Embryonic facial prominence (tissue), 1 donor: Measurements from ENCODE around the gene GSTM4.
"Not testable (repeated sequence)": the region's sequence is repeated elsewhere in the genome, so short reads cannot be mapped to it uniquely, and the experiment has no call there.

ENCODE experiments used
- DNase-seq: peaks from one replicate; pipeline ENCODE4 v3.0.0-alpha.2; 2016; ENCODE audit errors: extremely low spot score

The GSTM4 gene

DNA sequence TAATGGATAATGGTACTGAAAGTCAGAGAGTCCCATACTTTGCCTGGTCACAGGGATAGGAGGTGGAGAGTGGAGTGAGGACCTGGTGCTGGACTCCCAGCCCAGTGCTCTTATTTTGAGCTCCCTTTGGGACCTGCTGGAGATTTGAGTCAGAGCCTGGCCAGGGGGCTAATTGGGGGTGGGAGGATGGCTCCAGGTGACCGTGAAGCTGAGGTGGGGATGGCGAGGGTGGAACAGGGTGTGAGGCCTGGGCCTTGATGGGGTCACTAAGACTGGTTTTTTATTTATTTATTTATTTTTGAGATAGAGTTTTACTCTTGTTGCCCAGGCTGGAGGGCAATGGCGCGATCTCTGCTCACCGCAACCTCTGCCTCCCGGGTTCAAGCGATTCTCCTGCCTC lies 18.5 kb upstream of the GSTM4 start:
- no peak for DNase-seq

DNA sequence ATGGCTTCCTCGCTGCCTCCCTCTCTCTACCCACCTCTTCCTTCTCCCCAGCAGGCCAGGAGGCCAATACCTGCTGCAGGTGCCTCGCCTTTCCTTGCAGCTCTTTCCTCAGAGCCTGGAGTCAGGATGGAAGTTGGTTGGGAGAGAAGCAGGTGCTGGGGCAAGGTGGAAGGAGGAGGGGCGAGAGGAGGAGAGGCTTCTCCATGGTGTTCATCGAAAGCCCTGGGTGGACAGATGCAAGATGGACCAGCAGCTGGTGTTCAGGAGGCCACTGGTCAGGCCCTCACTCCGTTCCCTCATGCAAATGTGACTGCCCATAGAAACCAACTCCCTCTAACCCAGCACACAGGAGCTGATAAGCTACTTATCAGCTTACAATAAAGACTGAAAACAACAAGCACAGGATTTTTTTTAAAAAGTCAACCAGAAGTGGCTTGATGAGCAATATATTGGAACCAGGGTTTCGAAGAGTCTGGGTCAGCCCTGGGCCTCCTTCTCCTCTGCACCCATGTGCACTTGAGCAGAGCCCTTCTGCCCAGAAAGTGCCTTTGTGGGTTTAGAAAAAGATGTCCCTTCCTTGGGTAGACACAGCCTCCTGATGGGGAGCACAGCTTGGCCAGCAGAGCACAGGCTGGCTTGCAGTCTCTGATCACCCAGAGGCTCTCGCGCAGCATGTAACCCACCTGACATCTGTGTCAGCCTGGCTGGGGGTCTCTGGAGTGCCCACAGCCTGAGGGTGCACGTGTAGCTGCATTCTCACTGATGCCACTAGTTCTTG lies 16.6 kb upstream of the GSTM4 start:
- peak; percentile 4 for DNase-seq

DNA sequence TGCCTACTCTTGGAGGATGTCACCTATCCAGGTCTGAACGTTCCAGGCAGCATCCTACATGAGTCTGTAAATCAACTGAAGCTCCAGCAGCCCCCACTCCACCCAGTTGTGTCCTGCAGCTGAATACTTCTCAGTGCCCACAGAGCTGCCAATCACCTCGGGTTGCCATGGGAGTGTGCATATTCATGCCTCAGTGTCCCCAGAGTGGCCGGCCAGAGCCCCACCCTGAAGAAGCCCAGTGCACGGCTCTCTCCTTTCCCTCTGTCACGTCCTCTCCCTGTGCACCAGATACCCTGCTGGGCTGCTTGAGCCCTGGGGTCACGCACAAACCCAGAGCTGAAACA lies 16.1 kb upstream of the GSTM4 start:
- DNase-seq, result peak; percentile 3

DNA sequence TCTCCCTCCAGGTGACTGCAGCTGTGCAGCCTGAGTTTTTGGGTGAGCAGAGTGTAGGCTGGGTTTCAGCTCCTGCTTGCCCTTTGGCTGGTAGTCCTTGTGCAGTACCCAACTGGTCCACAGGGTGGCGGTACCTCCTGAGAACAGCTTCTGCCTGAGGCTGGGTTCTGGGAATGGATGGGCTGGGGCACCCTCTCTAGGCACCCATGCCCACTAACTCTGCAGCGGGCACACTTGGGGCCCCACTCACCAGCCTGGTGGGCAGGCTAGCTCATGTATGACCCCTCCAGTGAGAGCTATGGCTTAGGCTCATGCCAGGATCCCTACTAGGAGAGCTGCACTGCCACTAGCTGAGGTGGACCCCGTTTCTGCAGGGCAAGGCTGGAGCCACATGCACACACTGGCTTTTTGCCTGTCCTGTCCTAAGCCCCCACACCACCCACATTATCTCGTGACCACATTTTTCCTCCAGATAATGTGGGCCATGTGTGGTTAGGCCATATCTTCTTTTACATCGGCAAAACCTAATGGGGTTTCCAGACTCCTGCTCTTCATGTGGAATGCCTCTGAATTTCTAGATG lies 15.5 kb upstream of the GSTM4 start:
- DNase-seq, result peak; percentile 7

DNA sequence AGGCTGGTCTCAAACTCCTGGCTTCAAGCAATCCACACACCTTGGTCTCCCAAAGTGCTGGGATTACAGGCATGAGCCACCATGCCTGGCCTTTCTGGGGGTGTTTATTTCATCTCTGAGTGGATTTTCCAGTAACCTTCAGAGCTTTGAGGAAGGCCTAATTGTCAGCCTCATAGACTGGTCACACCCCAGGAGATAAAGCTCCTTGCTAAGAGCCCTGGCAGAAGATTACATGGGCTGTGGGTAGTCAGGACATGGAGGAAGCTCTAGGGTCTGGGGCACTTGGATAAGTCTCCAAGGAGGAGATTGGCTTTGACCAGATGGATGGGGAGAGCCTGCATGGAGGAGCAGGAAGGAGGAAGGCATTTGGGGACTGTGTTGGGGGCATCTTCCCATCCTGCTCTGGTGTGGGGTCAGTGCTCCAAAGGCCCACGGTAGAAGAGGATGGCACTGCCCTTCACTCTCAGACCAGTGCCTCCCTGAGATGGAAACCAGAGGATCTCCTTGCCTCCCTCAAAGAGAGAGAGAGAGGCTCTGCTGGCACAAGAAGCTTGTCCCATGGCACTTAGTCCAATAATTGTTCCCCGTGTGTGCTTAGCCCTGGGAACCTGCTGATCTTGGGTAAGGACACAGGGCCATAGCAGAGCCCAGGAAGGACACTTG lies 14.7 kb upstream of the GSTM4 start:
- no peak for DNase-seq

DNA sequence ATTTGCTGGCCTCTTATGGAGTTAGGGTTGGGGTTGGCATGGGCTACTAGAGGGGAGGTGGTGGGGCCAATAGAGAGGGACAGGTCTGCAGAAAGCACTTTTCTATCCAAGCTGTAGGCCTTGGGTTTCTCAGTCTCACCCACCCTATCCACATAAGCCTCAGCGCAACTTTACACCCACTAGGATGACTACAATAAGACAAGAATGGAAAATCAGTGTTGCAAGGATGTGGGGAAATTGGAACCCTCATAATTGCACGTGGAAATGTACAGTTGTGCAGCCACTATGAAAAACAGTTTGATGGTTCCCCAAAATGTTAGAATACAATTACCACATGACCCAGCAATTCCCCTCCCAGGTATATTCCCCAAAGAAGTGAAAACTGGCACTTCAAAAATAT lies 14.0 kb upstream of the GSTM4 start:
- no peak for DNase-seq

DNA sequence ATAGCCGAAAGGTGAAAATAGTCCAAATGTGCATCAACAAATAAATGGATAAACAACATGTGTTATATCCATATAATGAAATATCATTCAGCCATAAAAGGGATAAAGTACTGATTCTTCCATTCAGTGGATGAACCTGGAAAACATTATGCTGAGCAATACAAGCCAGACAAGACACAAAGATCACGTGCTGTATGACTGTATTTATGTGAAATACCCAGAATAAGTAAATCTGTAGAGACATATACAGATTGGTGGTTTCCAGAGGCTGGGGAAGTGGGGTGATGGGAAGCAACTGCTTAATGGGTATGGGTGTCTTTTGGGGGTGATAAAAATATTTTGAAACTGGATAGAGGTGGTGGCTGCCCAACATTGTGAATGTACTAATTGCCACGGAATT lies 13.3 kb upstream of the GSTM4 start:
- no peak for DNase-seq

DNA sequence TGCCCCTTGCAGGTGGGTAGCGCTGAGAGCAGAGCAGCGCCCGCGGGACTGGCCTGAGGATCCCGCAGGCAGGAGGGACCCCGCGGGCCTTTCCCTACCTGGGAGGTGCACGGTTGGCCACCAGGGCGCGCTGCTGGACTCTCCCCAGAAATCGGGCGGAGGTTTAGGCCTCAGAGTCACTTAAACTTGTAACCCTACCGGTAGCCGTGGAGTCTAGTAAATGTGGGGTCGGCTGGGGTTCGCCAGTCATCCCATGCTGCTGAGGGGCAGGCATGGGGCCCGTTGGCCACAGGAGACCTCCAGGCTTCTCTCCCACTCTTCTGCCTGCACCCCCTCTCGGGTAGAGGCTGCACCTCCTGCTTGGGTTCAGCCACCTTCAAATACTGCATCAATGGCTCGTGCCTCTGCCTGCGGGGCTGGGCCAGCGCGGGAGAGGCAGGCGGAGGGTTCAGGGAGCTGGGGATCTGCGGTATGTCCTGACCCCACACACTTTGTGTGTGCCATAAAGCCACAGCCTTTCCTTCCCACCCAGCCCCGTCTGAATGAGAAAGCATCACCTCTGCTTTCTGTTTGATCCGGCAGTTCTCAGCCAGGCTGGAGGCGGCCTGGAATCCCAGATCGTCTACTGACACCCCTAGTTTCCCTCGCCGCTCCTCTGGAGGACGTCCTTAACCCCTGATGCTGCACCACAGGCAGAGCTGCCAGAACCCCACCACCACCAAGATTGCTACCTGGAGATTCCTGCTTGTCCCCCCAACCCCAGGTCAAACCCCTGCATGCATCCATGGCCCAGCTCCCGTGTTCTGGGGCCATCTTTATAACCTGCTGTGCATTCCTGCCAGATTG lies 12.3 kb upstream of the GSTM4 start:
- no peak for DNase-seq

DNA sequence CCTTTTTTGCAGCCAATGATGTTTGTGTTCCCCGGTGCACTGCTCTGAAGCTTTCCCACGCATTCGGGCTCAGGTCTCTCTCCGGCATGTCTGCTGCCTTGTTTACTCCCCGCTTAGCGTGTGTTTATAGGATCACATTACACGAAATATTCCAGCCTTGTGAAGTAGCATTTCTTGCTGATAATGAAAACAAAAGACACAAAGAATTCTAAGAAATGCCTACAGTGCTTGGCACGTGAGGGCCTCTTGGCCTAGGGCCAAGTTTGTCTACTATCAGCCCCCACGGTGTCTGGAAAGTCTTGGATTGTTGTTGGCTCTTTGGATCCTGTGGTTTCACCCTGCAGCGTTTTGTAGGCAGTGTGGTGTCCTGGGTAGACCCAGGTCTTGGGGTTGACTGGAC lies 11.2 kb upstream of the GSTM4 start:
- DNase-seq, result no peak

DNA sequence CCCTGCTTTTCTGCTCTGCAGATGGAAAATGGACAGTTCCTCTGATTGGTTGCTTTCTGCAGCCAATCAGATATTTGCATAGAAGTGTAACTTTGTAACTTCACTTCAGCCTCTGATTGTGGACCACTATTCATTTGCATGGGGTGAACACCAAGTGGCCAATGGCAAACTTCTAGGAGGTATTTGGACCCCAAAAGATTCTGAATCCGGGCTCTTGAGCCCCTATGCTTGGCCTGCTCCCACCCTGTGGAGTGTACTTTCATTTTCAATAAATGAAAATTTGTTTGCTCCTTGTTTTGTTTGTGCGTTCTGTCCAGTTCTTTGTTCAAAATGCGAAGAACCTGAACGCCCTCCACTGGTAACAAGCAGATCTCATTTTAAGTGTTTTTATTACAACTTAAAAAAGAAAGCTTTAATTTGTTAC lies 6.4 kb upstream of the GSTM4 start:
- peak; percentile 5 for DNase-seq

DNA sequence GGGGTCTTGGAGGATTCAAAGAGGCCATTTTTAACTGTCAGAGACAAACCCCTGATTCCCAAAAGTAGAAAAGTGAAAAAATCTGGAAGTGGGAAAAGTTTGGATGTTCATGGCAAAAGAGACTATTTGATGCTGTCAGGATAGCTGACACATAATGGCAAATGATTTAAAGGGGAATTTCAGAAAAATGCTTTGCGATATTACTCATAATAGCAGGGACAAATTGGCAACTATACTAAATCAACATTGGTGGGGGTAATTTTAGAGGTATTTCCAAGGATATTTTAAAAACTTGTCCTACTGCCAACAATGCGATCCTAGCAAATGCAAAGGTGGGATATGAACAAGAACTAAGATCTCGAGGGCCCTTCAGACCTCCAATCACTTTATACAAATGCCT lies 5.3 kb upstream of the GSTM4 start:
- DNase-seq, result no peak

DNA sequence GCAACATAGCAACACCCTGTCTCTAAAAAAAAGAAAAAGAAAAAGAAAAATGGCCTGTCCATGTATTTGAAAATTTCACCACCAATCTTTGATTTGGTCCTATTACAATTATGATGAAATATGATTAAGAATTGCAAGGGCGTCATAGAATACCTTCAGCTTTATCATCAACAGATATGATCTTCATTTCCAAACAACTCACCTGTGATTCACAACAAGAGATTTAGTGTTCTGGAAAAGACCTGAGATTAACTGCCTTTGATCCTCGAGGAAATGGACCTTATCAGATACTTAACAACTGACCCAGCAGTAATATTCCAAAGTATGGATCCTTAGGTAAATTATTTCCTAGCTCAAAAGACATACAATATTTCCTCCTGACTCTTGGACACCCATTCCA lies 3.5 kb upstream of the GSTM4 start:
- no peak for DNase-seq

DNA sequence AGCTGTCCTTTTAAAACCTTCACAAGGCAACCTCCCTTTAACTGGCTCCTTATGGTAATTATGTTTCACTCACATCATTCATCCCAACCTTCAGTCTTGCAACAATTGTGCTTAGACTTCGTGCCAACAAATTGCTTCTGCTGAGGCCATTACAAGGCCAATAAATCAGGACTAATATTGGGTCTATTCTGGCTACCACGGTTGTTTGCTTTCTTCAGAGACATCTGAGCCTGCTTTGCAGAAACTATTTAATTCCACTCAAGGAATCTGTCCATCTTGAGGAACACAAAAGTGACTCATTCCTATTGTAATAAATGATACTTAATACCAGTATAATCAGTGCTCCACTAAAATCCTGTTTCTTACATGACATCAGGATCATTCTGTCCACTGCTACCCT lies 2.6 kb upstream of the GSTM4 start:
- no peak for DNase-seq

DNA sequence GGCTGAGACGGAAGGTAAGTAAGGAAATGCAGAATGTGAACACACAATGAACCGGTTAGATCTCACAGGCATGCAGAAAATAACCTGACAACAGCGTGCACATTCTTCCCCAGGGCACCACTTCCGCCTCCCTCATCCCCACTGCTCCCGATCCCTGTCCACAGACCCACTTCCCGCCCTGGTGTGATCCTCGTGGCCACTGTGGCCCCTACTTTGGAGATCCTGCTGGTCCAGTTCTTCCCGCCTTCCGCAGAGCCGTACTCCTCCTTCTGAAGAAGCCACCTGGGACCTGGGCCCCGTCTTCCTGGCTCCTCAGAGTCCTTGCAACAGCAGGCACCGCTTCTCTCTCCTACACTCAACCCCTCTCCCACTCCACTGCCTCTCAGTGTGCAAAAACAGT lies 1.4 kb upstream of the GSTM4 start:
- DNase-seq, result no peak

DNA sequence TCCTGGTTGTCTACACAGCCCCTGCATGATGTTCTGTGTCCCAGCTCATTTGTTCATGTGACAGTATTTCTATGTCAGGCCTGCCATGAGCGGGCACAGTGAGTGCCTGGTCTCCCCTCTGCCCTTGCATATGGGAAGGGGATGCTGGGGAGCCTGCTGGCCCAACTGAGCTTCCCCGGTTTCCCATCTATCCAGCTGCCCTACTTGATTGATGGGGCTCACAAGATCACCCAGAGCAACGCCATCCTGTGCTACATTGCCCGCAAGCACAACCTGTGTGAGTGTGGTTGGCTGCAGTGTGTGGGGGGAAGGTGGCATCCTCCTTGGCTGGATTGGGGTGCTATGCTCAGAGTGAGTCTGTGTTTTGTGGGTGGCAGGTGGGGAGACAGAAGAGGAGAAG lies 1.5 kb downstream of the GSTM4 start:
- DNase-seq, result no peak

DNA sequence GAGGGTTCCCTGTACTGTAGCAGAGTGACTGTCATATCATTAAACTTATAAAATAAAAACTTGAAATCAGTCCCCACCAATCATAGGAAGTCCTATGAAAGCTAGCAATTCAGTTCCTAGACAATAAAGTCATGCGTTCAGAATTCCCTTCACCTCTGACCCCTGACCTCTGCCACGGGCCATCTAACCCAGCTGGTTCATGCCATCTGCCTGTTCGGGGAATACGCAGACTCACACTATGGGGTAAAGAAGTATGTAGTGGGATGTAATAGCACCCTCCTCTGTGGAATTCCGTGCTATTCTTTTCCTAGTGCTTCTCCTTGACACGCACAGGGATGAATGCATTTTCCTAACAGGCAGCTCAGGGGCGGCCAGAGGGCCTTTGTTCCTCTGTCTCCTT lies 2.1 kb downstream of the GSTM4 start:
- DNase-seq, result no peak

DNA sequence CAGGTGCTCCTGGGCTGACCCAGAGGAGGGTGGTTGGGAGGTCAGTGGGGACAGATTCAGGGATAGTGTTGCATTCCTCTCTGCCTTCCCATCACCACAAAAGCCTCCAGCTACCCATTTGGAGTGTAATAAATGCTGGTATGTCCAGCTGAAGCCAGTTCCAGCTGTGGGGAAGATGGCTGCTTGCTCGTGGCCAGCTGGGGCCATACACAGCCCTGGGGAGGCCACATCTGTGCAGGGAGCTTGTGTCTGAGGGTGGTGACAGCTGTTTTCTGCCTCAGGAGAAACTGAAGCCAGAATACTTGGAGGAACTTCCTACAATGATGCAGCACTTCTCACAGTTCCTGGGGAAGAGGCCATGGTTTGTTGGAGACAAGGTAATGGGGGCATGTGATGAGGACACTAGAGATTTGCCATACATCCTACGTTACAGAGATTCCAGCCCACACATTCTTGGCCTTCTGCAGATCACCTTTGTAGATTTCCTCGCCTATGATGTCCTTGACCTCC lies 2.7 kb downstream of the GSTM4 start:
- DNase-seq, result no peak

DNA sequence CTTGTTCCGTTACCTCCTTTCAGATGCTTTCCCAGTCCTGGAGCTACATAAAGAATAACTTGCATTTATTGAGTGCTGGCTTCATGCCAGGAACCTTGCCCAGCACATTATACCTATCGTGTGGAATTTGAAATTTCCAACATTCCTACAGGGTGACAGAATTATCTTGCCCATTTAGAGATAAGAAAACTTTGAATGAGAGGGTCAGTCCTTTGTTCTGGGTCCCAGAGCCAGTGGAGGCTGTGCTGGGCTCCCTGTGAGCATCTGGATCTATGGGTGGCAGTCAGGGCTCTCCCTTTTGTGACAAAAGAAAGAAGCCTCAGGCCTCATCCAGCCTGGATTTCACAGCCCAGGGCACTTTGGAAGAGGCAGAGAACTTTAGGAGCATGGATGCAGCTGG lies 3.2 kb downstream of the GSTM4 start:
- no peak for DNase-seq

DNA sequence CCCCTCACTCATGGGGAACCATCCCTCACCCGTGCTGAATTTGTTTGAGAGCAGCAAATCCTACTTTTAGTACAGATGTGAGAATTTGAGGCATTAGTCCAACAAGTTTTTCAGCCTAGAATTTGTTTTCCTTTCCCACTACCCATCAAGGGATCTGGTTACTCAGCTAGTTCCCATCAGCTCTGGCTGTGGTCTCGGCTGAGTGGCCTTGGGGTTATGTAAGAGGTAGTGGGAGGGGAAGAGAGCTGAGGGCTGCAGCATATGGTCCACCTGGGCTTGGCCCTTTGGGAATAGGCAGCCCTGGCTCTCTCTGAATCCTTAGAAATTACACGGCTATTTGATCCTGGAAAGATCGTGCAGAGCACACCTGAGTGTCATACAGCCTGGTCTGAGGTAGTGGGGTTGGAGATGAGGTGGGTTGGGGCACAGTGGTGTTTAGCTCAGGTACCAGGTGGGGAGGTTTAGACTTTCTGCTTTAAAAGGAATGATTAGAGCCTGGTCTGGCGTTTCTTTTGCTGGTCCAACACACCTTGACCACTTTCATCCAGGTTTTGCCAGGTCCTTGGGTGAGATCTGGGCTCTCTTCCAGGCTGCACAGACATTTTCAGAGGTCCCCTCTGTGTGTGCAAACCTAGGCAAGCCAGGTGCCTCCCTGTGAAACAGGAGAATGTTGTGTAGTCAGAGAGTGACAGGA lies 4.2 kb downstream of the GSTM4 start:
- DNase-seq, result no peak

DNA sequence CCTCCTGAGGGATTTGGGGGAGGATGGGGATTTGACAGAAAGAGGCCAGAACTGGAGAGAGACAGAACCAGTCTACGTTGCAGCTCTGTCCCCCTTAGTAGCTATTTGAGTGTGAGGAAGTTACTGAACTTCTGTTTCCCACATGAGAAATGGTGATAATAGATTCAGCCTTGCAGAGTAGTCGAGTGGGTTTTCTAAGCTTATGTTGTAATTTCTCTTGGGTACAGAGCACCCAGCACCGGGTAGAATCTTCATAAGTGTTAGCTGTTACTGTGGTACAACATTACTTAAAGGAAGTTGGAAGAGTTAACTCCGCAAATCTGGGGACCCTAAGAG lies 4.8 kb downstream of the GSTM4 start:
- DNase-seq, result not testable (repeated sequence)

DNA sequence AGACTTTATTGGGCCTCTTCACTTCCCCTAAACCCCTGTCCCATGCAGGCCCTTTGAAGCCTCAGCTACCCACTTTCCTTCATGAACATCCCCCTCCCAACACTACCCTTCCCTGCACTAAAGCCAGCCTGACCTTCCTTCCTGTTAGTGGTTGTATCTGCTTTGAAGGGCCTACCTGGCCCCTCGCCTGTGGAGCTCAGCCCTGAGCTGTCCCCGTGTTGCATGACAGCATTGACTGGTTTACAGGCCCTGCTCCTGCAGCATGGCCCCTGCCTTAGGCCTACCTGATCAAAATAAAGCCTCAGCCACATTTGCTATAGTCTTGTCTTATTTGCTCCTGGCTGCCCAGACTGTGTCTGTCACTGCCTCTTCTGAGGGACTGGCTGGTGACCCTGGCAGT lies 5.5 kb downstream of the GSTM4 start:
- no peak for DNase-seq

DNA sequence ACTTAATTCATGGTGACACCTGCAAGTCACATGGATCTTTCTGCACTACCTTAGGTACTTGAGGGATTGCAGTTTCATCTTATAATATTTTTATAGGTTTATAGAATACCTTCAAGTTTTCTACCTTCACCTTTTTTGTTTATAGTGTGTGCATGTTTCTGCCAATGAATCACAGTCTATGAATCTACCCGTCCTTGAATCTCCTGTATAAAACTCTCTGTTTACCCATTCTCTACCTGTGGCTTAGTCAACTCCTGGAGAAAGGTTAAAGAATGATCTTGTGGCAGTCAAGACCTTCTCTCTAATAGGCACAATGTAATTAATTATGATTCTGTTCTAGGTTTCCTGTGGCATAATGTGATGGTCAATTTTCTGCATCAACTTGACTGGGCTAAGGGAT lies 8.8 kb downstream of the GSTM4 start:
- no peak for DNase-seq
